GM20000 (cell line): ENCODE results near the gene DPP6.

Source experiments
- DNase-seq: peaks from one replicate; pipeline ENCODE4 v3.0.0; 2012; ENCODE audit warnings: low spot score
- TF ChIP-seq, protein P1 (sequence below): IDR thresholded peaks from 2 replicates; pipeline ENCODE4 v1.5.1; 2012; ENCODE audit warnings: mild to moderate bottlenecking, control low read depth; ENCODE audit errors: extremely low read depth, missing control alignments

Gene DPP6

DNA sequence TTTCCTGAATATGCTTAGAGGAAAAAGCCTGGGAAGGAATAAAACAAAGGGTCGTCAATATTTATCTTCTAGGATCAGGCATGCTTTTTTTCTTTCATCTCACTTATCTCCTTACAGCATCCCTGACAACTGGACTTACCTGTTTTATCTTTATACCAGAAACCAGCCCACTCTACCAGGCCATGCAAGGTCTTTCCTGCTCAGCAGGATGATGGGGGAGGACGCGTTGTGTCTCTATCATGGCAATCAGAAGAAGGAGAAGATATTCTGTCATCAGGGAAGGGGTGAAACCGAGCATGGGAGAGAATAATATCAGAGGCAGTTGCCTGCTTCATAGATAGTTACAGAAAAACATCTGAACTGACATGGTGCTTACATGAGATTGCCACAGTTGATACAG, 445.6 kb downstream of the DPP6 start:
- TF ChIP-seq, protein P1, sequence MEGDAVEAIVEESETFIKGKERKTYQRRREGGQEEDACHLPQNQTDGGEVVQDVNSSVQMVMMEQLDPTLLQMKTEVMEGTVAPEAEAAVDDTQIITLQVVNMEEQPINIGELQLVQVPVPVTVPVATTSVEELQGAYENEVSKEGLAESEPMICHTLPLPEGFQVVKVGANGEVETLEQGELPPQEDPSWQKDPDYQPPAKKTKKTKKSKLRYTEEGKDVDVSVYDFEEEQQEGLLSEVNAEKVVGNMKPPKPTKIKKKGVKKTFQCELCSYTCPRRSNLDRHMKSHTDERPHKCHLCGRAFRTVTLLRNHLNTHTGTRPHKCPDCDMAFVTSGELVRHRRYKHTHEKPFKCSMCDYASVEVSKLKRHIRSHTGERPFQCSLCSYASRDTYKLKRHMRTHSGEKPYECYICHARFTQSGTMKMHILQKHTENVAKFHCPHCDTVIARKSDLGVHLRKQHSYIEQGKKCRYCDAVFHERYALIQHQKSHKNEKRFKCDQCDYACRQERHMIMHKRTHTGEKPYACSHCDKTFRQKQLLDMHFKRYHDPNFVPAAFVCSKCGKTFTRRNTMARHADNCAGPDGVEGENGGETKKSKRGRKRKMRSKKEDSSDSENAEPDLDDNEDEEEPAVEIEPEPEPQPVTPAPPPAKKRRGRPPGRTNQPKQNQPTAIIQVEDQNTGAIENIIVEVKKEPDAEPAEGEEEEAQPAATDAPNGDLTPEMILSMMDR = no peak
- no peak for DNase-seq

DNA sequence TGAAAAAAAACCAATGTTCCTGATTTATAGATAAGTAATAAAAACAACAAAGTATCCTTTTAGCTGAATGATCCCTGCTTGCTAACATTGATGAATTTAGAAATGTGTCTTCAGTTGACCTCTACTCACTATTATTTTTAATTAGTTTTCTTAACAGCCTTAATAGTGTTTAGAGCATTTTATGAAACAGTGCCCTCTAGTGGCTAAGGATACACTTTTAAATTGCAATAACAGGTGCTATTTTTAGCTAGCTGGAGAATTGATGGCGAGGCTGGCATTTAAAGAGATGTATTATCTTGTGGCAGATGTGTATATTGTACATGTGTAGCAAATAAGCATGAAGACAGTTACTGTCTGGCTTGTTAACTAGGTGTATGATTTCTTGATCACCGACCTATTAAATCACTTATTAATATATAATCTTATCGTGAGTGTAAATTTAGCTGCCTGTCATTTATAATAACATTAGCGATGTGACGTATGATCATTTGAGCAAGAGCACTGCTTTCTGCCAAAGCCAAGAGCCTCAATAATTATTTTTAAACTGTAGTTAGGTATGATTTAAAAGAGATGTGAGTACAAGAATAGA, 451.9 kb downstream of the DPP6 start:
- TF ChIP-seq, protein P1 = peak; percentile 27
- peak; percentile 21 for DNase-seq

DNA sequence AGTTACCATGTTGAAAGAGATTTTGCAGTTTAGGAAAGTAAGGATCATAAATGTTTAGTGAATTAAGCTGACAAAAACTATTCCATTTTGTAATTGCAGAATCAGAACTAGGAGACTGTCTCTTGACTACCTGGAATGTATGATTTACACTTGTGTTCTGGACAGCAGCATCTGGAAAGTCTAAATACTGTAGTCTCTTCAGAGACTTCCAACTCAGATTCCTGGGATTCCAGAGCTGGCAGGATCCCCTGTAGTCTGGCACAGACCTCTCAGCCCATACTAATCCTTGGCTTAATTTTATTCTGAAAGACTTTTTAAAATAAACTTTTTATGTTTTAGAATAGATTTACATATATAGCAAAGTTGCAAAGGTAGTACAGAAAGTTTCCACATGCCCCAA, 452.7 kb downstream of the DPP6 start:
- DNase-seq = no peak
- TF ChIP-seq, protein P1 = no peak

DNA sequence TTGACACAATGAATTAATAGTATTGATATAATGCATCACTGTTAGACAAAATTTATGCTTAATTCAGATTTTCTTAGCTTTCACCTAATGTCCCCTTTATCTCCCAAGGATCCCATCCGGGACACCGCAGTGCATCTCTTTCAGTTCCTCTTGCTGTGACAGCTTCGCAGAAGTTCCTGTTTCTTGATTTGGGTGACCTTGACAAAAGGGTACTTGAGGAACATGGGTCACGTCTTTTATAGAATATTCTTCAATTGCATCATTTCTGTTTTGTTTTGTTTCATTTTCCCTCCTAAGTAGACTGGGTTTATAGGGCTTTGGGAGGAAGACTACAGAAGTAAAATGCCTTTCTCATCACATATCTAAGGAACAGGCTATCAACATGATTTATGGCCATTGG, 453.2 kb downstream of the DPP6 start:
- TF ChIP-seq, protein P1 = no peak
- DNase-seq = no peak

DNA sequence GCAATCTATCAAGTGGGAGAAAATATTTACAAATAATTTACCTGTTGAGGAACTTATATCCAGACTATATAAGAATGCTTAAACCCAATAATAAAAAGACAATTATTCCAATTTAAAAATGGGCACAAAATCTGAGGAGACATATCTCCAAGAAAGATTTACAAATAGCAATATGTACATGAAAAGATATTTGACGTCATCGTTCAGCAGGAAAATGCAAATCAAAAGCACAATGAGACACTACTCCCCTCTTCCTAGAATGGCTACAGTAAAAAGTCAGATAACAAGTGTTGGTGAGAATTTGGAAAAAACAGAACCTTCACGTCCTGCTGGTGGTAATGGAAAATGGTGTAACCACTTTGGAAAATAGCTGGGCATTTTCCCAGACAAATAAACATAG, 457.0 kb downstream of the DPP6 start:
- TF ChIP-seq, protein P1 = no peak

DNA sequence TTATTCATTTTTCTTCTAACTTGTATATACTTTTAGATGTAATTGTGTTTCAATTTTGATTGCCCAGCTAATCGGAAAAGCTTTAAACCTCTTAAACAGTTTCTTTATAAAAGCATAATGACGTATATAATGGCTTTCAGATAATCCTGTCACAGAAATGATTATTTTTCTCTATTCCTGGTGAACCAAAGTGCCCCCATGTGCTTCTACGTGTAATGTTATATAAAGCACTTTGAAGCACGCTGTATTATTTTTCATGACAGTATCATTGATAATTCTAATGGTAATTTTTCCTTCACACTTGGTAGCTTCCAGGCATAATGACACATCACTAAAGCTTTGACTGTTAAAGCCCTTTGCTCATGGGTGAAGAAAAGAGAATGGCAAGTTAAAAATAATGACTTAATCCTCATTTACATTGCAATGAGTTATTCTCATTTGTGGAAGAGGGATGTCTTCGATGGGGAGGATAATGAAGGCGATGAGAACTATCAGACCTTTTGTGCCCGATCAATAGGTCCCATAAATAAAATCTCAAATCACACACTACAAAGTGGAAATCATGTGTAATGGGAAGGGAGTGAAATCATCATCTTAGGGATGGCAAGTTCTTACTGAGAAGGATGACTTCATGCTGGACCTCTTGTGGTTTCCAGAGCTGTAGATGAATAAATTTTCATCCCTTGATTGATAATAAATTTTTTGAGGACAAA, 460.1 kb downstream of the DPP6 start:
- DNase-seq = no peak
- TF ChIP-seq, protein P1 = no peak

More for the DNA sequence above, 457.0 kb downstream of the DPP6 start:
- no peak for DNase-seq

DNA sequence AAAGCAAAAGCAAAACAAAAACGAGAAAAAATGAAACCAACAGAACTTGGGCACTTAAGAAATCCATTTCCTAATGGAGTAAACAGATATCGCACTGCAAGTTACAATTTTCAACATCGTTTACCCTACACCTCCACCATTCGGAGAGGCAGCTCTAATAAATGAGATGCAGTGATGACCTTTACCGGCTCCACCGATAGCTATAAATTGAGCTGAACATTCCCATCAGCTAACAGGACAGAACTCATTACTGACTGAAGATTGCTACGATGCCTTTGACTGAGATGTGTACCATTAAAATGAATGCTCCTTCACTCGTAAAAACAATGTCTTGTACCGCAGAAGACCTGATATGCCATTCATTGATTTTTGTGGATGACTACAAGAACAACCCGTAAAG, 465.6 kb downstream of the DPP6 start:
- DNase-seq = no peak
- TF ChIP-seq, protein P1 = no peak
